Measurements from ENCODE around the gene RGMA.

RGMA gene

GRCh38 chr15:93088981-93089726, at the start of gene RGMA:
TSS of gene RGMA (minus strand) at chr15:93089211. CDS start at chr15:93088932, 279 bp downstream.
- no peak for DNase-seq (ENCODE audit: low read depth, low spot score)
- H3K4me3 ChIP-seq (ENCODE audit: low read depth, low read length): no peak within 1 kb of the TSS
- in situ Hi-C loops (cut with HindIII; ENCODE audit: low sequenced_read_pairs): no loop called here
- TF ChIP-seq, protein P1, sequence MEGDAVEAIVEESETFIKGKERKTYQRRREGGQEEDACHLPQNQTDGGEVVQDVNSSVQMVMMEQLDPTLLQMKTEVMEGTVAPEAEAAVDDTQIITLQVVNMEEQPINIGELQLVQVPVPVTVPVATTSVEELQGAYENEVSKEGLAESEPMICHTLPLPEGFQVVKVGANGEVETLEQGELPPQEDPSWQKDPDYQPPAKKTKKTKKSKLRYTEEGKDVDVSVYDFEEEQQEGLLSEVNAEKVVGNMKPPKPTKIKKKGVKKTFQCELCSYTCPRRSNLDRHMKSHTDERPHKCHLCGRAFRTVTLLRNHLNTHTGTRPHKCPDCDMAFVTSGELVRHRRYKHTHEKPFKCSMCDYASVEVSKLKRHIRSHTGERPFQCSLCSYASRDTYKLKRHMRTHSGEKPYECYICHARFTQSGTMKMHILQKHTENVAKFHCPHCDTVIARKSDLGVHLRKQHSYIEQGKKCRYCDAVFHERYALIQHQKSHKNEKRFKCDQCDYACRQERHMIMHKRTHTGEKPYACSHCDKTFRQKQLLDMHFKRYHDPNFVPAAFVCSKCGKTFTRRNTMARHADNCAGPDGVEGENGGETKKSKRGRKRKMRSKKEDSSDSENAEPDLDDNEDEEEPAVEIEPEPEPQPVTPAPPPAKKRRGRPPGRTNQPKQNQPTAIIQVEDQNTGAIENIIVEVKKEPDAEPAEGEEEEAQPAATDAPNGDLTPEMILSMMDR (IDR thresholded peaks at IDR 0.05; ENCODE audit: low read depth, low read length): no peak

- TF ChIP-seq, protein P1 (IDR thresholded peaks at IDR 0.05; ENCODE audit: low read depth, low read length): no peak
- H3K4me3 ChIP-seq (ENCODE audit: low read depth, low read length): no peak overlapping the region
- in situ Hi-C loops (cut with HindIII; ENCODE audit: low sequenced_read_pairs): no loop called here
- no peak for DNase-seq (ENCODE audit: low read depth, low spot score)
Measured at GRCh38 chr15:93136606-93137005, 47.6 kb upstream of the RGMA start.

DNA sequence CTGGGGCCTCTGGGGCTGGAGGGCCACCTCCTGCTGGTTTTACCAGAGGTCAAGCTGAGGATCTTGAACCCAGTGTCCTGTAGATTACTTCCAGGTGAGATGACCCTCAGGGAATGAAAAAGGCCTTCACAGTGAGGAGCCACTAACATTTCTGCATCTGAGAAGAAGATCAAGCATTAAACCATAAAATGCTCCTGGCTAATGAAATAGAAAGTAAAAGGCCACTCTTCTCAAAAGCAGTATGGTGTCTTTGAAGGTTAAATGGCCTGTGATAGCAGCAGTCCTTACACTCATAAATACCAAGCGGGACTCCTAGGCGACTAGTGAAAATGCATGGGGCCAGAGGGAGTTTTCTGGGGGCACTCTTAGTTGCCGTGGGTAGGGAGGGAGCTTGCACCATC, 47.0 kb upstream of the RGMA start:
- H3K4me3 ChIP-seq (ENCODE audit: low read depth, low read length): no peak overlapping the region
- in situ Hi-C loops (cut with HindIII; ENCODE audit: low sequenced_read_pairs): no loop called here
- no peak for DNase-seq (ENCODE audit: low read depth, low spot score)
- TF ChIP-seq, protein P1 (IDR thresholded peaks at IDR 0.05; ENCODE audit: low read depth, low read length): no peak

GRCh38 chr15:93135459-93135858, 46.4 kb upstream of the RGMA start:
- TF ChIP-seq, protein P1 (IDR thresholded peaks at IDR 0.05; ENCODE audit: low read depth, low read length): no peak
- in situ Hi-C loops (cut with HindIII; ENCODE audit: low sequenced_read_pairs): no loop called here
- no peak overlapping the region for H3K4me3 ChIP-seq (ENCODE audit: low read depth, low read length)
- no peak for DNase-seq (ENCODE audit: low read depth, low spot score)

GRCh38 chr15:93131485-93132095, 42.6 kb upstream of the RGMA start:
- DNase-seq (ENCODE audit: low read depth, low spot score): no peak
- in situ Hi-C loops (cut with HindIII; ENCODE audit: low sequenced_read_pairs): no loop called here
- no peak overlapping the region for H3K4me3 ChIP-seq (ENCODE audit: low read depth, low read length)
- TF ChIP-seq, protein P1 (IDR thresholded peaks at IDR 0.05; ENCODE audit: low read depth, low read length): no peak

DNA sequence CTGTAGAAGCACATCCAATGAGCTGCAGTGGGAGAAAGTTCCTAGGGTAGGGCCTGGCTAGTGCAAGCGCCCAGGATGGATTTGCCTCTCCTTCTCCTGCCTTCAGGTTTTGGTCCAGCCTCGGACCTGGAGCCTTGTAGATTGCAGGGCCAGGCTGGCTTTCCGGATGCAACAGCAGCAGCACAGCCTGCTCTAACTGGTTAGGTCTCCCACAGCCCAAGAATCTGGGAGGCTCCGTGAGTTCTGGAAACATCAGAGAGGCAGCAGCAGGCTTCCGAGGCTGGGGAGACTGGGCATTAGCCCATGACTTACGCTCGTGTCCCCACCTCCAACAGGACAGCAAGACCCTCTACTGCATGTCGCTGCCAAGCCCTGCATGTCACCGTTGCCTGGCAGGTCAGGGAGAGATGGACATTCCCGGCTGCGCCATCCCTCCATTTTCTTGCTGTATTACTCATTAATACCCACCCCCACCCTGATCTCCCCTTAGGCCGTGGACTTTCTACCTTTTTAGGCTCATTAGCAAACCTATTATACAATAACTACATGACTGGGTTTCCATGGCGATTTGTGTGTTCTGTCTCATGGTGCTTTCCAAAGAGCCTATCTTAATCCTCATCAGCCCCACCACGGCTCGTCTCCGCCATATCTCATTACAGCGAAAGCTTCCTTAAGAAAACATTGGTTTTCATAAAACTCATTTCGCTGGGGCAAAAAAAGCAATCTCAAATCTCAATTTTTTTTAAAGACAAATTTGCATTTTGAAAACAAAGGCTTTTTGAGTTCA, 40.9 kb upstream of the RGMA start:
- in situ Hi-C loops (cut with HindIII; ENCODE audit: low sequenced_read_pairs): no loop called here
- H3K4me3 ChIP-seq (ENCODE audit: low read depth, low read length): no peak overlapping the region
- DNase-seq (ENCODE audit: low read depth, low spot score): no peak
- TF ChIP-seq, protein P1 (IDR thresholded peaks at IDR 0.05; ENCODE audit: low read depth, low read length): no peak

Measured in astrocyte of the spinal cord (primary cell).